IPS DF 6.9 (cell line): Measurements from ENCODE around the gene MGMT.

Experiments
- DNase-seq: peaks from one replicate; pipeline ENCODE4 v3.0.0-alpha.2; 2013; ENCODE audit warnings: low read depth, low spot score
- H3K27ac ChIP-seq: one replicate; pipeline ENCODE4 v1.5.1; 2013; ENCODE audit warnings: low read length, control low read depth
- H3K27me3 ChIP-seq: 2 replicates; pipeline ENCODE4 v1.6.1; 2013; ENCODE audit warnings: mild to moderate bottlenecking, low read length; ENCODE audit not compliant: control insufficient read depth, insufficient read depth
- H3K36me3 ChIP-seq: 2 replicates; pipeline ENCODE4 v1.6.1; 2013; ENCODE audit warnings: low read length; ENCODE audit not compliant: control insufficient read depth, insufficient read depth
- H3K4me1 ChIP-seq: 2 replicates; pipeline ENCODE4 v1.6.1; 2013; ENCODE audit warnings: low read length; ENCODE audit not compliant: control insufficient read depth, insufficient read depth
- H3K4me3 ChIP-seq: 2 replicates; pipeline ENCODE4 v1.5.1; 2013; ENCODE audit warnings: mild to moderate bottlenecking, low read length
- H3K9me3 ChIP-seq: 2 replicates; pipeline ENCODE4 v1.6.1; 2013; ENCODE audit warnings: low read length, inconsistent platforms; ENCODE audit not compliant: control insufficient read depth, insufficient read depth
- WGBS: extraction: QIAGEN DNeasy Blood & Tissue Kit; methylation state at CpG from one replicate; pipeline ENCODE4 v1.1.7; 2013; ENCODE audit warnings: mixed read lengths, missing lambda C conversion rate; ENCODE audit not compliant: insufficient read length, insufficient coverage; 5-methylcytosine and 5-hydroxymethylcytosine counted together

MGMT gene

DNA sequence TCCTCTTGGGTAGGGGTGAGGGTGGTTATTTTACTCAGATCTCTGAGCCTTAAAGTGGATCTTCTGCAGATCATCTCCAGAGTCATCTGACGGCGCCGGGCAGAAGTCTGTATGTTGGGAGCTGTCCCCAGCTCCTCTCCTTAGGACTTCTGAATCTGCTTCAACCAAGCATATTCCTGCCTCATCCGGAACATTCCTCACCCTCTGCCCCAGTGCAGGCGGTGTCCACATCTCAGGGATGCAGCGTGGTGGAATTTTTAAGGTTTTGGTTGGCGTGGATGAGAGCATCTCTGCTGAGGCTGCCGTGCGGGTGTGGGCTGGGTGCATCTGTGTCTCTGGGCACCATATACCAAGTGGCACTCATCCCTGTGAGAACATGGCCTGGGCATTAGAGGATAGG, 148.3 kb downstream of the MGMT start:
- Histone ChIP-seq H3K4me1 (no peaks in the 10 kb centered on the region), H3K27me3 (no peaks in the 10 kb centered on the region), H3K36me3 (no peaks in the 10 kb centered on the region), H3K9me3 (no peaks in the 10 kb centered on the region), H3K27ac (no peak overlapping the region), H3K4me3 (no peak overlapping the region)
- WGBS: no CpG with 5 or more reads among the region's 9 CpGs
- DNase-seq: no peak

DNA sequence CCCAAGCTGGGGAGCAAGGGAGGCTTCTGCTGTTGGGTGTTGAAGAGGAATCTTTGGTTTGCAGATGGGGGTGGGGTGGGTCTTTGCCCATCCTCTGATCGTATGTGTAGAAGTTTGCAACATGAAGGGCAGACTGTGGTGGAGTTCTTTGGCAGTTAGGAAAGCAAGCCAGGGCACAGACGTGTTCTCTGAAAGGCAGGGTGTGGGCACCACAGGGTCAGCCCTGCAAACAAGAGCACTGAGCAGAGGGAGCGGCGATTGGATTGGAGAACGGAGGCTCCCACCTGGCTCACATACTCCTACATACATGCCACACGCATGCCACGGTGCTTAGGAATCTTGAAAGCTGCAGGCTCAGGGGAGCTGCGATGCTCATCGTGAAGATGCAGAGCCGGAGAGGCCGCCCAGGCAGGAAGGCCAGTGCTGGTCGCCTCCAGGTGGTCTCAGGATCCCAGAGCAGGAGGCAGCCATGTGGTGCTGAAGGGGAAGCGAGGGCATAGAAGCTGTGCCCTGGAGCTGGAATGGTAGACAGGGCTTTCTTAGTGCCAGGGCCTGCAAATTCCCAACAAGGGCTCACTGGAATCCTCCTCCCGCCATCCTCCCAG, 149.0 kb downstream of the MGMT start:
- Histone ChIP-seq H3K27ac (no peak overlapping the region), H3K4me1 (no peaks in the 10 kb centered on the region), H3K9me3 (no peaks in the 10 kb centered on the region), H3K4me3 (no peak overlapping the region), H3K36me3 (no peaks in the 10 kb centered on the region), H3K27me3 (no peaks in the 10 kb centered on the region)
- WGBS: no CpG with 5 or more reads among the region's 14 CpGs
- no peak for DNase-seq

DNA sequence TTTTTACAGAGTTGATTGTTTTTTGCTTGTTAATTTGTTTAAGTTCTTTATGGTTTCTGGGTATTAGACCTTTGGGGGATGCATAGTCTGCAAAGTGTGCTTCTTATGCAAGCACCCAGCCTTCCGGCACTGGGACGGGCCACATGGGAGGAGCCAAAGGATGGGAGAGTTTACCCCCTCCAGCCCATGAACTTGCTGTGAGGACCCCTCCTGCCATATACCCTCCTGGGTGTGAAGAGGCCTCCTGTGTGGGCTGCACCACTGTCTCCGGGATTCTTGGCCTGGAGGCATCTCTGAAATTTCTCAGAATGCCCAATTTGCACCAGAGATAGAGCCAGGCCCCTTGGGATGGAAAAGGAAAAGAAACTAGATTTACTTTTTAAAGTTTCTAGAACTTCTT, 150.7 kb downstream of the MGMT start:
- no peak overlapping the region for H3K4me3 ChIP-seq
- no CpG with 5 or more reads among the region's 3 CpGs for WGBS
- no peak overlapping the region for H3K27ac ChIP-seq
- no peak for DNase-seq
- no peaks in the 10 kb centered on the region for H3K27me3 ChIP-seq
- H3K4me1 ChIP-seq: 0 out of 2 replicates have a peak, but pooled peaks cover 1% of the 10 kb centered on the region
- H3K9me3 ChIP-seq: no peaks in the 10 kb centered on the region
- no peaks in the 10 kb centered on the region for H3K36me3 ChIP-seq

DNA sequence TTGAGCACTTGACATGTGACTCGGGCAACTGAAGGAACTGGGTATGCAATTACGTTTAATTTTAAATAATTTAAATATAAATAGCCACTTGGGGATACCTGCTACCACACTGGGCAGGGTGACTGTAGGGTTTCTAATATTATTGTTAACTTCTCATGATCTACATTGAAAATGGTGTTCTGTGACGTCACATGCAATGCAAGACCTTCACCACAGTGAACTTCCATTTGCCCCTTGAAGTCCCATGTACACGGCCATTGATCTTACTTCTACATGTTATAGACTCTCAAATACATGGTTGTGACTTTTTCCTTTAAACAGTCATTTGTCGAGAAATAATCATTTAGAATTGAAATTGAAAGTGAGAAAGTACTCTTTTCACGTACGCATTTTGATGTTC, 154.0 kb downstream of the MGMT start:
- no CpG with 5 or more reads among the region's 7 CpGs for WGBS
- no peaks in the 10 kb centered on the region for H3K27me3 ChIP-seq
- no peak overlapping the region for H3K4me3 ChIP-seq
- no peaks in the 10 kb centered on the region for H3K9me3 ChIP-seq
- 0 out of 2 replicates have a peak, but pooled peaks cover 3% of the 10 kb centered on the region for H3K4me1 ChIP-seq
- DNase-seq: no peak
- no peak overlapping the region for H3K27ac ChIP-seq
- H3K36me3 ChIP-seq: no peaks in the 10 kb centered on the region

DNA sequence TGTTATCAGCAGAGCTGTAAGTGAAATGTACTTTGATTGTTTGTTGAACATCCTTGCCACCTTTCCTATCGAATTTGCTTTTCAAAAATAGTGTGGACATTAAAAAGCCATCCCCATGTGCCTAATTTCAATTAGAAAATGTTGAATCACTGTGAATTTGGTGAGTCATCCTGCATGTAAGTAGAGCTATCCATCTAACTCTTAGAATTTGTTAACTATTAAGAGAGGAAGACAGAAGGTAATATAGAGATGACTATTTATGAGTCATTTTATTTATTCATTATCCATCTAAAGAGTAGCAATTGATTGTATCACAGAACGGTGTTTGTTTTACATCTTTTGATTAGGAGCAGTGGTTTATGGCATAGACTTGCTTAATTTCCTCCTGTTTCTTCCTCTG, 154.7 kb downstream of the MGMT start:
- 0 out of 2 replicates have a peak, but pooled peaks cover 3% of the 10 kb centered on the region for H3K4me1 ChIP-seq
- H3K4me3 ChIP-seq: no peak overlapping the region
- no CpG with 5 or more reads among the region's 2 CpGs for WGBS
- no peaks in the 10 kb centered on the region for H3K36me3 ChIP-seq
- H3K27me3 ChIP-seq: no peaks in the 10 kb centered on the region
- H3K9me3 ChIP-seq: no peaks in the 10 kb centered on the region
- DNase-seq: no peak
- H3K27ac ChIP-seq: no peak overlapping the region

DNA sequence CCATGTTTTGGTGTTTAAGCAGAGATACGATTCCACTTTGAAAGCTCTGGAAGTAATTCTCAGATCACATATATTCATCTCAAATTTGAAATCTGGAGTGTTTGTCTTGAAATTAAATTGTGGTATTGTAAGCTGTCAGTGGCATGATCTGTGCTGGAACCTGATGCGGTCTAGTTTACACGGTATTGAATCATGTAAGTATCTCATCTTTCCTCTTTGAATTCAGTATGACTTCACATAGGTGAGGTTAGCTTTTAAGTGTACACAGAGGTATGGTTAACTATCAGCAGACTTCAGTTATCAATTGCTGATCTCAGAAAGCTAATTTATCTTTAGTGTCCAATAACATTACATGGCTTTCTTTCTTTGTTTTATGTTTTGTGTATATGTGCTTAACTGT, 155.2 kb downstream of the MGMT start:
- Histone ChIP-seq H3K27ac (no peak overlapping the region), H3K9me3 (no peaks in the 10 kb centered on the region), H3K4me3 (no peak overlapping the region), H3K4me1 (0 out of 2 replicates have a peak, but pooled peaks cover 3% of the 10 kb centered on the region), H3K27me3 (no peaks in the 10 kb centered on the region), H3K36me3 (no peaks in the 10 kb centered on the region)
- no peak for DNase-seq
- no CpG with 5 or more reads among the region's 3 CpGs for WGBS

DNA sequence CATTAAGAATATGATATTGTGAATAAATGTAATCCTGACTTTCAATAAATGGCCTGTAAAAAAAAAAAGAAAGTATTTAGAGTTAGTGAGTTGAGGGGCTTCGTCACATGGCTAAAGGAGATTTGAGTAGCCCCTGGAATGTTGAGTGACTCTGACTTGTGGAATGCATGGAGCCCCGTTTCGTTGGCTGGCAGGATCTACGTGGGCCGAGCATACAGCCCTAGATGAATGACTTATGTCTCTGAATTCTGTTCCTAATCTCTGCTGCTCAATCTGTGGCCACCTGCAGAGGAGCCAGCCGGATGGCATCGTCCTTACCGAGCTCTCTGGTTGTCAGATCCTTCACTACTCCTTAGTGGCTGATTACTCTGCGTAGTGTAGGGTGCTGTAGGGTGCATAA, 155.7 kb downstream of the MGMT start:
- Histone ChIP-seq H3K9me3 (no peaks in the 10 kb centered on the region), H3K27me3 (no peaks in the 10 kb centered on the region), H3K4me3 (no peak overlapping the region), H3K4me1 (0 out of 2 replicates have a peak, but pooled peaks cover 3% of the 10 kb centered on the region), H3K36me3 (no peaks in the 10 kb centered on the region), H3K27ac (no peak overlapping the region)
- no peak for DNase-seq
- no CpG with 5 or more reads among the region's 9 CpGs for WGBS

DNA sequence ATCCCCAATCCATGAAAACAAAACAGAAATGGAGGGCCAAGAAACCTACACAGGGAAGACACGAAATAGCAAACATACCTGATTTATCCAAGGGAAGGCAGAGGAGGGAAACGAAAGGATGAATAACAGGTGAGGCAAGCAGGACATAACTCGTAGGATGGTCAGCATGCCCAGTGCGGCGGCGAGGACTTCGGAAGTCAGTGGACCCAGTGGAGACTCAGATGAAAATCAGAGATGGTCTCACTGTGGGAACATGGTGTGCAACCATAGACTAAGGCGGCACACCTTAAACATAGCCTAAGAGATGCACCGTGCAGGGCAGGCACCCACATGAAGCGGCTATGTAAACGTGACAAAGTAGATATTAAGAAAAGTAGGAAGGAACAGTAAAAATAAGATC, 157.5 kb downstream of the MGMT start:
- Histone ChIP-seq H3K4me1 (0 out of 2 replicates have a peak, but pooled peaks cover 3% of the 10 kb centered on the region), H3K27ac (no peak overlapping the region), H3K27me3 (no peaks in the 10 kb centered on the region), H3K36me3 (no peaks in the 10 kb centered on the region), H3K4me3 (no peak overlapping the region), H3K9me3 (no peaks in the 10 kb centered on the region)
- DNase-seq: no peak
- WGBS: no CpG with 5 or more reads among the region's 11 CpGs

DNA sequence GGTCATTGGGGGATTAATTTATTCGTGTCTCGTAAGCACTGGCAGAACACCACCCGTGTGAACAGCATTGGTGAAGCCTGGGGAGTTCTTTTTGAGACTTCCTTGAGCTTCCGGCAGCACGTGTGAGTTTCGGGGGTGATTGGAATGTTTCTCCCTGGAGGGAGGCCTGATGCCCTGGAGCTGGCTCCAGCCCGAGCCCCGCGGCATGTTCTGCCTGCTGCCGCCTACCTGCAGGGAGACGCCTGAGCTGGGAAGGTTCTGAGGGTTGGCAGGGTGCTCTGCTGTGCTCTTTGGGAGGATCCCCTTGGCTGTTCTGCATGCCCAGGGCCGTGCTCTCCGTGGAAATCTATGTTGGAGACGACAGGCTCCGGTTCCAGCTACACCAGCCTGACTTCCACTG, 159.3 kb downstream of the MGMT start:
- Histone ChIP-seq H3K9me3 (no peaks in the 10 kb centered on the region), H3K4me1 (0 out of 2 replicates have a peak, but pooled peaks cover 3% of the 10 kb centered on the region), H3K27ac (no peak overlapping the region), H3K4me3 (no peak overlapping the region), H3K27me3 (no peaks in the 10 kb centered on the region), H3K36me3 (no peaks in the 10 kb centered on the region)
- WGBS: no CpG with 5 or more reads among the region's 15 CpGs
- DNase-seq: no peak

DNA sequence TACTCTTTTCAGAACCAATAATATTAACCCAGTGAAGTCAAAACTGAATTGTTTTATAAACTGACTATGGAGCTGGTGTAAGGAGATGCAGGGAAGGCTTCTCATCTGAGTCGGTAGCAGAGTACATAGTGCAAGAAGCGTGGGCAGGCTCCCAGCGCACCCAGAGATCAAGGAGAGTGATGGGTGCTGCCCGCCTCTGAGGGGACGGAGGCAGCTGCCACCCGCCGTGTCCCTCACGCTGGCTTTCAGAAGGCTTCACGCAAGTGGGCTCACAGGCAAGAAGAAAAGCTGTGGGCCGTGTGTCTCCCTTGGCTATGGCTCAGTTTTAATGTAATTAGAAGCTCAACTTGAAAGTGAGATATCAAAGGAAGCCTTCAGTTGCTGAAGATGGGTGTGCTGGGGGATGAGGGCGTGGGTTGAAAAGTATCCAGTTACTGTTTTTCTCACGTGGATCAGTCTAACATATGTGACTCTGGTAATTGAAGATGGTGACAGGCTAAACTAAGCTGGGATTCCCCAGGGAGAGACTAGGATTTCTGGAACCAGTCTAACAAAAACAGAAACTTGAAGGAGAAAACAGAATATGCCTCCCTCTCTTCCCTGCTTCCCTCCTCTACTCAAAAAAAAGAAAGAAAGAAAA, 159.9 kb downstream of the MGMT start:
- Histone ChIP-seq H3K36me3 (no peaks in the 10 kb centered on the region), H3K4me3 (no peak overlapping the region), H3K27ac (no peak overlapping the region), H3K27me3 (no peaks in the 10 kb centered on the region), H3K4me1 (0 out of 2 replicates have a peak, but pooled peaks cover 2% of the 10 kb centered on the region), H3K9me3 (no peaks in the 10 kb centered on the region)
- WGBS: no CpG with 5 or more reads among the region's 12 CpGs
- DNase-seq: no peak

DNA sequence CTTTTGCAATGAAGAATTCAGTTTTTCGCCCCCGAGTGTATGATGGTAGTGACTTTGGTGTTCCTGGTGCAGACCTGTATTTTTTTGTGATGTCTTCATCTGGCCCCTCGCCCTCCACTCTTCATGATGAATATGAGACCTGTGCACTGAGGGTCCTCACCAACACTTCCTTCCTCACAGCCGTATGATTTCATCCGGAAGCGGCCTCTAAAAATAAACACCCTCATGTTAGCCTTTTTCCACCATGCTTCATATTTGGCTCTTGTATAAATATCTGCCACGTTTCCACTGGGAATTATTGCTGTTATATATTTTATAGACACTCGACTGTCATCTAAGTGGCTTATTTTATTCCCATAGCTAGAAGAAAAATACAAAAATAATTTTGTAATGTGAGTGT, 160.4 kb downstream of the MGMT start:
- no CpG with 5 or more reads among the region's 8 CpGs for WGBS
- 0 out of 2 replicates have a peak, but pooled peaks cover 2% of the 10 kb centered on the region for H3K4me1 ChIP-seq

More for the DNA sequence above, 160.4 kb downstream of the MGMT start:
- H3K27me3 ChIP-seq: no peaks in the 10 kb centered on the region
- H3K4me3 ChIP-seq: no peak overlapping the region
- H3K36me3 ChIP-seq: no peaks in the 10 kb centered on the region
- H3K27ac ChIP-seq: no peak overlapping the region
- no peak for DNase-seq
- H3K9me3 ChIP-seq: no peaks in the 10 kb centered on the region
